H9 (cell line): Measurements from ENCODE around the gene RNGTT. TPM values are rescaled to one million over a fixed set of nuclear protein-coding genes. Genes with fewer than 3 reads are reported as not detected.

Experiments used
- DNase-seq: peaks from one replicate; pipeline ENCODE4 v3.0.0-alpha.2; 2017
- H2AFZ ChIP-seq: one replicate; pipeline ENCODE4 v1.6.1; 2013; ENCODE audit warnings: mild to moderate bottlenecking, low read length, control low read depth, moderate library complexity
- H2AK5ac ChIP-seq: 2 replicates; pipeline ENCODE4 v1.6.1; 2013; ENCODE audit warnings: low read length, control low read depth, mixed read lengths; ENCODE audit not compliant: insufficient read length
- H2BK120ac ChIP-seq: one replicate; pipeline ENCODE4 v1.6.1; 2013; ENCODE audit warnings: low read depth, mild to moderate bottlenecking, low read length, control low read depth, inconsistent platforms; ENCODE audit not compliant: poor library complexity, severe bottlenecking
- H2BK12ac ChIP-seq: 2 replicates; pipeline ENCODE4 v1.6.1; 2013; ENCODE audit warnings: low read length, control low read depth, mixed read lengths, low read depth; ENCODE audit not compliant: insufficient read length
- H2BK15ac ChIP-seq: 2 replicates; pipeline ENCODE4 v1.6.1; 2013; ENCODE audit warnings: low read depth, low read length, control low read depth
- H2BK20ac ChIP-seq: one replicate; pipeline ENCODE4 v1.6.1; 2013; ENCODE audit warnings: low read depth, mild to moderate bottlenecking, low read length, control low read depth, inconsistent platforms; ENCODE audit not compliant: poor library complexity, severe bottlenecking
- H2BK5ac ChIP-seq: 2 replicates; pipeline ENCODE4 v1.6.1; 2013; ENCODE audit warnings: low read length, control low read depth, mixed read lengths; ENCODE audit not compliant: insufficient read length
- H3K14ac ChIP-seq: 2 replicates; pipeline ENCODE4 v1.6.1; 2013; ENCODE audit warnings: low read length, control low read depth; ENCODE audit not compliant: insufficient read depth
- H3K18ac ChIP-seq: 2 replicates; pipeline ENCODE4 v1.6.1; 2013; ENCODE audit warnings: low read depth, mild to moderate bottlenecking, mixed read lengths, low read length, control low read depth; ENCODE audit not compliant: insufficient read length
- H3K23ac ChIP-seq: 2 replicates; pipeline ENCODE4 v1.6.1; 2013; ENCODE audit warnings: low read length, control low read depth, mixed read lengths, low read depth; ENCODE audit not compliant: insufficient read length
- H3K23me2 ChIP-seq: 2 replicates; pipeline ENCODE4 v1.6.1; 2013; ENCODE audit warnings: low read depth, mild to moderate bottlenecking, mixed read lengths, low read length, control low read depth; ENCODE audit not compliant: insufficient read length, poor library complexity, severe bottlenecking
- H3K27ac ChIP-seq: 2 replicates; pipeline ENCODE4 v1.5.1; 2013; ENCODE audit warnings: low read length, control low read depth, mixed read lengths, low read depth; ENCODE audit not compliant: insufficient read length
- H3K27me3 ChIP-seq: 2 replicates; pipeline ENCODE4 v1.6.1; 2013; ENCODE audit warnings: low read length, control low read depth, inconsistent platforms; ENCODE audit not compliant: insufficient read depth
- H3K4ac ChIP-seq: 2 replicates; pipeline ENCODE4 v1.6.1; 2013; ENCODE audit warnings: low read depth, mild to moderate bottlenecking, control low read depth, inconsistent platforms, low read length, moderate library complexity
- H3K4me1 ChIP-seq: 2 replicates; pipeline ENCODE4 v1.6.1; 2013; ENCODE audit warnings: low read length, control low read depth, inconsistent platforms; ENCODE audit not compliant: insufficient read depth
- H3K4me2 ChIP-seq: 2 replicates; pipeline ENCODE4 v1.6.1; 2013; ENCODE audit warnings: low read length, control low read depth, mixed read lengths; ENCODE audit not compliant: insufficient read length, insufficient read depth
- H3K56ac ChIP-seq: 2 replicates; pipeline ENCODE4 v1.6.1; 2013; ENCODE audit warnings: low read depth, mild to moderate bottlenecking, mixed read lengths, low read length, control low read depth; ENCODE audit not compliant: insufficient read length
- H3K79me1 ChIP-seq: 2 replicates; pipeline ENCODE4 v1.6.1; 2013; ENCODE audit warnings: low read depth, mild to moderate bottlenecking, moderate library complexity, low read length, control low read depth, inconsistent platforms; ENCODE audit not compliant: insufficient read depth, poor library complexity, severe bottlenecking
- H3K79me2 ChIP-seq: 2 replicates; pipeline ENCODE4 v1.6.1; 2013; ENCODE audit warnings: low read length, control low read depth, inconsistent platforms; ENCODE audit not compliant: insufficient read depth
- H3K9ac ChIP-seq: 2 replicates; pipeline ENCODE4 v1.6.1; 2013; ENCODE audit warnings: low read length, control low read depth, mixed read lengths; ENCODE audit not compliant: insufficient read length; ENCODE audit errors: extremely low read depth
- H3K9me3 ChIP-seq: one replicate; pipeline ENCODE4 v1.6.1; 2013; ENCODE audit warnings: low read depth, low read length, inconsistent platforms; ENCODE audit not compliant: control insufficient read depth
- H3T11ph ChIP-seq: one replicate; pipeline ENCODE4 v1.6.1; 2013; ENCODE audit warnings: mild to moderate bottlenecking, low read length, control low read depth, inconsistent platforms
- H4K20me1 ChIP-seq: one replicate; pipeline ENCODE4 v1.6.1; 2013; ENCODE audit not compliant: control insufficient read depth, insufficient read length, insufficient read depth
- H4K5ac ChIP-seq: 2 replicates; pipeline ENCODE4 v1.6.1; 2013; ENCODE audit warnings: low read depth, mild to moderate bottlenecking, mixed read lengths, low read length, control low read depth; ENCODE audit not compliant: insufficient read length
- H4K8ac ChIP-seq: replicated peaks from 2 replicates; pipeline ENCODE4 v1.6.1; 2013; ENCODE audit warnings: low read length, control low read depth, mixed read lengths, low read depth; ENCODE audit not compliant: insufficient read length
- H4K91ac ChIP-seq: 2 replicates; pipeline ENCODE4 v1.6.1; 2013; ENCODE audit warnings: low read depth, mild to moderate bottlenecking, moderate library complexity, mixed read lengths, low read length, control low read depth; ENCODE audit not compliant: insufficient read length
- H3K27ac Mint-ChIP-seq, 3 experiments: 2 replicates in 2 of 3; 3 replicates in 1 of 3; pipeline ENCODE4 v1.8.0; 2020 to 2021; ENCODE audit warnings: mixed read lengths in 3 of 3, mild to moderate bottlenecking in 1 of 3, moderate library complexity in 1 of 3
- H3K27me3 Mint-ChIP-seq: 2 replicates; pipeline ENCODE4 v1.8.0; 2021; ENCODE audit warnings: low read depth, mild to moderate bottlenecking, moderate library complexity, mixed read lengths
- H3K36me3 Mint-ChIP-seq, 3 experiments: 2 replicates in 2 of 3; 3 replicates in 1 of 3; pipeline ENCODE4 v1.8.0; 2020 to 2021; ENCODE audit warnings: low read depth in 3 of 3, mixed read lengths in 3 of 3; ENCODE audit not compliant: insufficient read depth in 1 of 3
- H3K4me1 Mint-ChIP-seq, 2 experiments: 2 replicates each; pipeline ENCODE4 v1.8.0; 2020; ENCODE audit warnings: mixed read lengths in 2 of 2
- H3K4me3 Mint-ChIP-seq, 2 experiments: 2 replicates in 1 of 2; 3 replicates in 1 of 2; pipeline ENCODE4 v1.8.0; 2020 to 2021; ENCODE audit warnings: mild to moderate bottlenecking in 2 of 2, mixed read lengths in 2 of 2, moderate library complexity in 1 of 2
- H3K9me3 Mint-ChIP-seq, 2 experiments: 2 replicates in 1 of 2; 3 replicates in 1 of 2; pipeline ENCODE4 v1.8.0; 2020; ENCODE audit warnings: mild to moderate bottlenecking in 2 of 2, mixed read lengths in 2 of 2, moderate library complexity in 1 of 2
- WGBS: extraction: QIAGEN DNeasy Blood & Tissue Kit; methylation state at CpG from one replicate; pipeline ENCODE4 v1.1.7; 2013; ENCODE audit warnings: missing lambda C conversion rate, low lambda C conversion rate, mixed read lengths; ENCODE audit not compliant: insufficient read length; ENCODE audit errors: extremely low coverage; 5-methylcytosine and 5-hydroxymethylcytosine counted together
- total RNA-seq: library from RNA; stranded (reverse); gene quantifications from 2 replicates; pipeline ENCODE4 v1.2.1, GENCODE V29; 2021
- TF ChIP-seq, protein P1 (sequence below): fragments of 200-600 bp; sonication (generic); conservative IDR thresholded peaks from 3 replicates; pipeline ENCODE4 v1.8.0; 2021; ENCODE audit warnings: antibody characterized with exemption, mild to moderate bottlenecking

The RNGTT gene
- total RNA-seq, 1 experiment from 2014 or later = 20.5 TPM

DNA sequence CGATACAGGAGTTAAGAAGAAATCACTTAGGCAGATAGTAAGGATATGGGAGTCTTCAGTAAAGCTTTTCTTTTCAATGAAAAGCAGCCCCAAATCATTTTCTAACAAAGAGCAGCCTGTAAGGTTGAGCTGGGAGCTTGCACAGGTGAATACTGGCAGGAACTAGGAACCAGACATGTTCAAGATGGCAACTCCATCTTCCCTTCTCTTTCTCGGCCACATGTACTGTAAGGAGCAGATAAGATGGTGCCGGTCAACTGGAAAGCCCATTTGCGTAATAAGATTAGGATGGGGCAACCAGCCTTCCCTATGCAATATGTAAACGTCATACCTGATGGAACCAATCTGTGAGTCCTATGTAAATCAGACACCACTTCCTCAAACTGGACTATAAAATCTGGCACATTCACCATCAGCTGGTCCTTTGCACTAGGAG is 46.2 kb upstream of the RNGTT start:
- H2AK5ac ChIP-seq = no peak overlapping the region
- no peaks in the 10 kb centered on the region for H3K79me2 ChIP-seq
- no peak overlapping the region for H4K5ac ChIP-seq
- H2BK120ac ChIP-seq = no peak overlapping the region
- no peak overlapping the region for H3K4me2 ChIP-seq
- no peak overlapping the region for H3K14ac ChIP-seq
- no peaks in the 10 kb centered on the region for H3K27me3 Mint-ChIP-seq
- WGBS = no CpG with 5 or more reads among the region's 5 CpGs
- TF ChIP-seq, protein P1, sequence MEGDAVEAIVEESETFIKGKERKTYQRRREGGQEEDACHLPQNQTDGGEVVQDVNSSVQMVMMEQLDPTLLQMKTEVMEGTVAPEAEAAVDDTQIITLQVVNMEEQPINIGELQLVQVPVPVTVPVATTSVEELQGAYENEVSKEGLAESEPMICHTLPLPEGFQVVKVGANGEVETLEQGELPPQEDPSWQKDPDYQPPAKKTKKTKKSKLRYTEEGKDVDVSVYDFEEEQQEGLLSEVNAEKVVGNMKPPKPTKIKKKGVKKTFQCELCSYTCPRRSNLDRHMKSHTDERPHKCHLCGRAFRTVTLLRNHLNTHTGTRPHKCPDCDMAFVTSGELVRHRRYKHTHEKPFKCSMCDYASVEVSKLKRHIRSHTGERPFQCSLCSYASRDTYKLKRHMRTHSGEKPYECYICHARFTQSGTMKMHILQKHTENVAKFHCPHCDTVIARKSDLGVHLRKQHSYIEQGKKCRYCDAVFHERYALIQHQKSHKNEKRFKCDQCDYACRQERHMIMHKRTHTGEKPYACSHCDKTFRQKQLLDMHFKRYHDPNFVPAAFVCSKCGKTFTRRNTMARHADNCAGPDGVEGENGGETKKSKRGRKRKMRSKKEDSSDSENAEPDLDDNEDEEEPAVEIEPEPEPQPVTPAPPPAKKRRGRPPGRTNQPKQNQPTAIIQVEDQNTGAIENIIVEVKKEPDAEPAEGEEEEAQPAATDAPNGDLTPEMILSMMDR = no peak
- H3K27ac ChIP-seq = no peak overlapping the region
- peaks cover 11% of the 10 kb centered on the region for H3K4me1 ChIP-seq
- no peak overlapping the region for H3K9ac ChIP-seq
- H3K9me3 ChIP-seq = no peaks in the 10 kb centered on the region
- no peaks in the 10 kb centered on the region for H3K23me2 ChIP-seq
- no peak overlapping the region for H3K4me3 Mint-ChIP-seq
- H3K79me1 ChIP-seq = no peaks in the 10 kb centered on the region
- no peak for DNase-seq
- no peak overlapping the region for H2BK12ac ChIP-seq
- no peaks in the 10 kb centered on the region for H3K27me3 ChIP-seq
- no peaks in the 10 kb centered on the region for H3K9me3 Mint-ChIP-seq
- no peak overlapping the region for H3K23ac ChIP-seq
- H3T11ph ChIP-seq = no peak overlapping the region
- H3K36me3 Mint-ChIP-seq = no peaks in the 10 kb centered on the region
- no peak overlapping the region for H2BK15ac ChIP-seq
- no peak overlapping the region for H2BK20ac ChIP-seq
- H4K20me1 ChIP-seq = no peaks in the 10 kb centered on the region
- H3K4me1 Mint-ChIP-seq = peaks cover 30 to 38% of the 10 kb centered on the region in 2 experiments
- no peak overlapping the region for H3K18ac ChIP-seq
- no peak overlapping the region for H2AFZ ChIP-seq
- no peak overlapping the region for H3K56ac ChIP-seq
- no peak overlapping the region for H2BK5ac ChIP-seq
- no peak overlapping the region for H4K91ac ChIP-seq
- no peak overlapping the region for H4K8ac ChIP-seq
- H3K4ac ChIP-seq = no peak overlapping the region
- H3K27ac Mint-ChIP-seq = no peak overlapping the region
